NCI-H146 treated with DMSO at 0.1 percent for 48 hours (cell line): Measurements from ENCODE around the gene CASP3.

Experiments used
- DNase-seq: peaks from one replicate; lab custom pipeline; 2025; ENCODE audit not compliant: unreplicated experiment; lab: John Stamatoyannopoulos, UW

The CASP3 gene

DNA sequence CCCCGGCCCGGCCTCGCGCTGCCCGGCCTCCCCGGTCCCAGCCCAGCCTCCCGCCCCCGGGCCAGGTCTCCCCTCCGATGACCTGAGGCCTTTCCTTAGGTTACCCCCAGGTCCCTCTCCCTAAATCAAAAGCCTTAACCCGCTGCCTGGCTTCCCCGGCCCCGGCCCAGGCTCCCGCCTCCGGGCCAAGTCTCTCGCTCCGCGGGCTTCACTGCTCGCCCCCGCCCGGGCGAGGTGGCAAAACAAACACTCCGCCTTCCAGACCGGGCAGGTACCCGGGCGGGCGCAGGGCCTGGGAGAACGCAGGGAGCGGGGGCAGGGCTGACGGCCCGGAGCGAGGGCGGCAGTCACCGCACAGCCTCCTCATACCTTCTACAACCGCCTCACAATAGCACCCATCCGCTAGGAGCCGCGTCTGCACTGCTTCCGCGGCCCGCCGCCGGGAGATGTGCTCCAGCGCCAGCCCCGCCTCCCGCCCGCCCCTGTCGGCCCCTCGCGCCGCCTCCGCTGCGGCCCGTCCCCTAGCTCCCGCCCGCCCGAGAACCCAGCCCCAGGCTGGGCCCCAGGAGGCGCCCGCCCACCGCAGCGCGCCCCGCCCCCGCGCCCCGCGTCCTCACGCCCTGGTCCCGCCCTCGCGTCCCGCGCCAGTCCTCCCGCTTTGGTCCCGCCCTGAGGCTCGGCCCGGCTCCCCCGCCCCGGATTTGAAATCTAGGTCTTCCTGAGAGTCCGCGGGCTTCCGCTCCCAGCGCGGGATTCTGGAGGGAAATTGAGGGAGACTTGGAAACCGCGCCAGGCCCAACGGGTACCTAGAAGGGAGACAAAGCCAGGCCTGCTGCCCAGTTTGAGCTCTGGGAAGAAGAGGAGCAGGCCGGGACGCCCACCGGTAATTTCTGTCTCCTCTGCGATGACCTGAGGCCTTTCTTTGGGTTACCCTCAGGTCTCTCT is at the start of gene CASP3, which contains the start of gene PRIMPOL:
Gene CASP3, minus strand, starts transcription at position 422 of the 945 bp plus-strand sequence. CDS start 10,994 bp downstream, outside the sequence.
Gene PRIMPOL, plus strand, starts transcription at position 713 of the 945 bp plus-strand sequence. CDS start 7,403 bp downstream, outside the sequence.
- DNase-seq, result peak; percentile 87

DNA sequence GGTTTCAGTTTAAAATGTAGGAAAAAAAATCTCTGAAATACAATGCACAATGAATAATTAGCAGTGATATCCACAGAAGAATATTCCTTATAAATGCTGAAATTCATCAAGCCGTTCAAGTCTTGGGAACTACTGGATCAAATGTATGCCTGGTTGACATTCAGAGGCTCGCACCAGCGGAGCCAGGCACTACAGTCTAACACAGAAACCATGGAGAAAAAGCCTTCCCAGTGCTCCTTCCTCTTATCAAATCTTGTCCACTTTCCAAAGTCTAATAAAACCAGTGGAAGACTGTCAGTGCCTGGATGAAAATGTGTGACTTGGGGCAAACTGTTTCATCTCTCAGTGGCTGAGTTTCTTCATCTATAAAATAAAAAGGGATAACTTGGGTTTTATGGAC is 48.7 kb upstream of the CASP3 start:
- DNase-seq, result no peak

GRCh38 chr4:184695178-184695896 is 46.1 kb upstream of the CASP3 start:
- DNase-seq, result no peak

DNA sequence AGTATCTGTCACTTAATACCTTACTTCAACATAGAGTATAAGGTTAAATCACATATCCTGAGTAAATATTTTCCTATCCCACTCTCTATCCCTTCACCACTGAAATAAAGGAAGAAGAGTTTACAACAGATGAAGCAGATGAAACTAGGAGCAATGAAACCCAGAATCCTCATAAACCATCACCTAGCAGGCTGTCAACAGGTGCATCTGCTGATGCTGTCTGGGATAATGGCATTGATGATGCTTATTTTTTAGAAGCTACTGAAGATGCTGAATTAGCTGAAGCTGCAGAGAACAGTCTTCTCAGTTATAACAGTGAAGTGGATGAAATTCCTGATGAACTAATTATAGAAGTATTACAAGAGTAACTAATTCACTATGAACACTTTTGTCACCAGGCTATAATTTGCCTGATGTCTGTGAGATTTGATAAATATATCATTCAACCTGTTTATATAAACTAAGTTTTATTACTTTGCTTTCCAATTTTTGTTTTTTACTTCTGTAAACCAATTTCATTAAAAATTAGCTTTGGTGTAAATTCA is 45.2 kb upstream of the CASP3 start:
- no peak for DNase-seq

DNA sequence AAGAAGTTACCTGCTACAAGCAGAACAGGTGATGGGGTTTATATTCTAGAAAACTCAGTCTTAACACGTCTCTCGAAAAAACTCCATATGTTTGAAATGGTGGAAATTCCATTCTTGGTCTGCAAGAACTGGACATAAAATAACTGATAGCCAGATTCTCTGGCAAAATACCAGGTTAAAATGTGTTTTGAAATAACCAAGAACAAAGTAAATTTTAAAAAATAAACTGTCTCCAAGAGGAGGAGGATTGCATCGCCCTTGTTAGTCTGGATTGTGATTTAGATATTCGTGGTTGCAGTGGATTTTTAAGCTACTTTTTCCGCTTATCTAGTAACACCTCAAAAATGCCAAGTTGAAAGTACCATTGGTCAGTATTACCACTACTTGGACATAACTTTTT is 43.8 kb upstream of the CASP3 start:
- DNase-seq, result no peak

DNA sequence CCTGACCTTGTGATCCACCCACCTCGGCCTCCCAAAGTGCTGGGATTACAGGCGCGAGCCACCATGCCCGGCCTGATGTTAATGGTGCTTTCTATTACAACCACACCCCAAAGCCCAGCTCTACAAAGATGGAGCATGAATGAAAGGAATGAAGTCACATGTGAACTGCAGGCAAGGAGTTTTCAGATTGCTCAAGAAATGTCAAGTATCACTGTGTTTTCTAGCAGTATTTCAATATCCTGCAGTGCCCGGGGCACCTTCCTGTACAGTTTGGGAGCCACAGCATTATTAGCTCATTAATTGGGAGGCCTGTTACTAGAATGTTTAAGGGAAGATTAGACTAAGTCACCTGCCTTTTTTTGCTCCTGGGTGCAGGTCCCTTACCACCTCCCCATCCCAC is 40.4 kb upstream of the CASP3 start:
- DNase-seq, result no peak

DNA sequence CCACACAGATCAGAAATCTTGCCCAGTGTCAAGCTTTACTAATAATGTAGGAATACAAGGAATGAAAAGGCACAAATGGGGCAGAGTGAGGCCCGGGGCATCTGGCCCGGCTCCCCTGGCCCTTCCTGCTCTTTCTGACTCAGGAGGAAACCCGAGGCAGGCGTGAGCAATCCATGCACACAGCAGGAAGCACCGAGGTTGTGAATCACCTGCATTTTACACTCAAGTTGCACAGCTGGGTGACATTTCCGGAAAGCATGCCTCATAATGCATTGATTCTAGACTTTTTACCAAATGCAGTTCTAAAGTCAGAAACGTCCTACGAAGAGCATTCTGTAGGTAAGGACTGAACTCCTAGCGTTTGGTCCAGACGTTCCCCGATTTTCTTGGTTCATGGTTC is 39.2 kb upstream of the CASP3 start:
- no peak for DNase-seq

DNA sequence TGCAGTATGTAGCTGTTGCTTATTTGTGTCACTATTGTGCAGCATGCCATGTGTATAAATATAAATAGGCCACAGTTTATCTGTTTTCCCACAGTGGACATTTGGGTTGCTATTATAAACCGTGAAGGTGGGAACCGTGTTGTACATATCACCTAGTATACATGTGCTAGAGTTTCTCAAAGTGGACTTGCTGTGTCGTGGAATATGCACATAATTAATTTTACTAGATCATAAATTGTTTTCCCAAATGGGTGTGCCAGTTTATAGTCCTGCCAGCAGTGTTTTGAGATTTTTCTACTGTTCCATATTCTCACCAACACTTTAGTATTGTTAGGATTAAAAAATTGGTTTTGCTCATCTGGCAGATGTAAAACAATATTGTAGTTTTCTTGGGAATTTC is 38.8 kb upstream of the CASP3 start:
- DNase-seq, result no peak

DNA sequence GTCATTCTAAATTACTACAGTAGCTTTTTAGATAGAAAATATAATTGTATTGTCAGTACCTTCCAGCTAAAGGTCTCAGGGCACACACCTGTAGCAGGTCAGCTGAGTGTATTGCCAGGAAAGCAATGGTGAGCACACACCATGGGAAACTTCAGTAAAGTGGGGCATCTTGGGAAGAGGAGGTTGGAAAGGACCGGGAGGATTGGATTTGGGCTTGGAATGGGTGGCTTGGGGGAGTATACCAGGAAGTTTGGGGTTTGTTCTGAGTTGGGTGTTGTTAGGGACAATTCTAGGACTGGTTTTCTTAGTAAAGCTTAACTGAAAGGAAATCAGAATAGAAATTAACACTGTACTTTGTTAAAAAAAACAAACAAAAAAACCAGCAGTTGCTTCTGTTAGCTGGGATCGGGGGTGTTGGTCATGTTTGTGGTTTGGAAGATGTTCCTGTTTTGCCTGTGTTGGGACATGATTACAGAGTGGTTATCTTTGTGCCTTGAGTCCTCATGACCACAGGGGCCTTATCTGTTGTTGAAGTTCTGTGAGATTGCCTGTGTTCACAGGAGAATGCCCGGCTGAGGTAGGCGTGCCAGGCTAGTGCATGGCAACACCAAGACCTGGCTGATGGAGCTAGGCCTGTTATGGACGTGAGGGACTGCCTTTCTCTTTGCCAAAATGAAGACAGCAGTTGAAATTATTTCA is 35.4 kb upstream of the CASP3 start:
- no peak for DNase-seq

GRCh38 chr4:184681916-184682315 is 32.7 kb upstream of the CASP3 start:
- no peak for DNase-seq

DNA sequence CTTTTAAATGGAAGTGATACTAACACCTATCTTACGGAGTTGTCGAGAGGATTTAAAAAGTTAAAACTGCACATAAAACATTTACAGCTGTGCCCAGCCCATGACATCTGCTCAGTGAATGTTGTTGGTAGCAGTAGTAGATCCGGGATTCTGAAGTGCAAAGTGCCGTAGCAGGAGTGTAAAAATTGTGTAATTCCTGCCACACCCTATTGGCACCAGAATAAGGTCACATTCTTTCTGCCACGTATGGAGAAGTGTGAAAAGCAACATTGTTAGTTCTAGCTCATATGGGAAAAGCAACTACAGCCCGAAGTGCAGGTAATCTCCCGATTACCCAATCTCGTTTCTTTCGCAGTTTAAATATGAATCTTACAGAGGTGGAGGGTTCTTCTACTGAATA is 31.5 kb upstream of the CASP3 start:
- DNase-seq, result no peak

- DNase-seq, result no peak
Observed at GRCh38 chr4:184675821-184676492, 26.7 kb upstream of the CASP3 start.

DNA sequence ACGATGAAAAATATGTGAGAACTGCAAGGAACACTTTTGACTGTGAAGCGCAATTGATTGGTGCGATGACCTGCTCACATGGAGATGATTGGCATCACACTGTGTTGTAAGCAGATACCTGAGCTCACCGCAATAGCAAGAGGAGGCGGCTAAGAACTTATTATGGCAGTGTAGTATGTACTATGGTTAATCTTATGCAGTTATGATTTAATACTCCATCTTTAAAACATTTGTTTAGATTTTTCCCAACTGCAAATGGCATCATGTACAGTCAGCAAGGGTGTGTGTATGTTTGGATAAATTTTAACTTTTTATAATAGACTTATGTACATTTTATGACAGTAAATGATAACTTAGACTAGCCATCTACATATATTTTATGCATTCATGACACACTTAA is 25.8 kb upstream of the CASP3 start:
- DNase-seq, result no peak

DNA sequence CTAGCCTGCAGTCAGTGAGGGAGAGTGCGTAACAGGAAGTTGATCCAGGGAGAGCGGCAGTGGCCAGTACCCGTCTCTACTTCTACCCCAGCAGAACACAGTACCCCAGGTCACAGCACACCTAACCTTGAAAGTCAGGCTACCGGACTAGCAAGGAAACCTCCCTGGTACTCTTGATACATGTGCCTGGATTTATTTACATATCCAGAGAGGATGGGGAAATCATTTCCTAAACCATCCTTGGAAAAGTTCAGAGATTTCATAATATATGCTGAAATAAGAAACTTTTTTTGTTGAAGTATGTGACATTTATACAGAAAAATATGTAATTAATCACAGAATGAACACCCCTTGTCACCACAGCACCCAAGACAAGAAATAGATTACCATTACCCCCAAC is 24.8 kb upstream of the CASP3 start:
- DNase-seq, result no peak

DNA sequence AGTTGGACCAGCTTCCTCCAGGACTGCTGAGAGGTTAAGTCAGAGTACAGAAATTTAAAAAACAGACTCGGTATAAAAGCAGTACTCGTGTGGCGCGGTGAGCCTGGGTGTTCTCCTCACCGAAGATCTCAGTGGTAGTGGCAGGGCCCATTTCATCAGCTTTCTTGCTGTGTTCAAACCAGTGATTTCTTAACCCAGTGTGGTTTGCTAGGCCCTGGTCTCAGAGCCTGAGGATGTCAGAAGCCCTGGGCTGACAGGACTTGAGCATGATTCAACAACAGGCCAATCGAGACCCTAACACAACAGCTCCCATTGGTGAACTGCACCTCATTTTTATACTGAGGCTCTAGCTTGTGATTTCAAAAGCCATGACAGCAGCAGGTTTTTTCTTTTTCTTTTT is 23.5 kb upstream of the CASP3 start:
- no peak for DNase-seq

GRCh38 chr4:184671101-184671500 is 21.9 kb upstream of the CASP3 start:
- no peak for DNase-seq

DNA sequence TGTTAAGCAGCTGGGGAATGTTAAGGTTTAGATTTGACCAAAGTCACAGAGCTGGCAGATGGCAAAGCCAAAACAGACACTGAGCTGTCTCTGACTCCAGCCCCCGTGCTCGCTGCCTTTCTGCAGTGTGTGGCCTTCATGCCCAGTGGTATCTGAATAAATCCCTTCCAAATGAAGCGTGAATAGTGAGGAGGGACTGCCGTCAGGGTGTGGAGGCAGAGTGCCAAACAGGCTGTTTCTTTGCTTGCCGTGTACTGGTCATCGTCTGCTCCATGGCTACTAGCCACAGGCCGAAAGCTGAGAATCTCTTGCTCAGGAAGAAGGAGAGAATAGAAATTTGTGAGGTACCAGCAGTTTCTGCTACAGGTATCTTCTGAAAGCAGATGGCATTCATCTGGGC is 20.0 kb upstream of the CASP3 start:
- DNase-seq, result no peak

- DNase-seq, result no peak
Observed at GRCh38 chr4:184668511-184669114, 19.4 kb upstream of the CASP3 start.

DNA sequence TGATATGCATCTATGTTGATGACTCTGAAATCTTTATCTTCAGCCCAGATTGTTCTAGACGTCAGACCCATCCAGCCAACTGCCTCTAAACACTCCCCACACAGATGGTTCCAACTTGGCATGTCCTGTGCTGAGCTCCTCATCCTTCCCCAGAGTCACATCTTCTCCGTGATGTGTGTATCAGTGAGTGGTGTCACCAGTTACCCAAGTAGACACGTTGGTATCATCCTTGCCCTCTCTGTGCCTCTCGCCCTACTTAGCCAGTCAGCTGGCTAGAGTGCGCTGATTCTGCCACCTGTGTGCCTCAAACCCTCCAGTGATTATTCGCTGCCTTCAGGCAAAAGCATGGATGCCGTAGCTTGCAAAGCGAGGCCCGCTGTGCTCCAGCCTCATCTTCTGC is 18.8 kb upstream of the CASP3 start:
- DNase-seq, result no peak

GRCh38 chr4:184666670-184667069 is 17.4 kb upstream of the CASP3 start:
- no peak for DNase-seq
